Rectal smooth muscle tissue (tissue), 1 donor: ENCODE results near the gene HEXD.

Source experiments
- H3K27ac ChIP-seq: one replicate; pipeline ENCODE4 v1.7.0; 2013; ENCODE audit warnings: low read depth, low read length, inconsistent platforms
- H3K27me3 ChIP-seq: one replicate; pipeline ENCODE4 v1.7.0; 2013; ENCODE audit warnings: low read length; ENCODE audit not compliant: control insufficient read depth, insufficient read depth
- H3K36me3 ChIP-seq: one replicate; pipeline ENCODE4 v1.7.0; 2013; ENCODE audit warnings: low read length; ENCODE audit not compliant: control insufficient read depth, insufficient read depth
- H3K4me1 ChIP-seq: one replicate; pipeline ENCODE4 v1.7.0; 2013; ENCODE audit warnings: low read length; ENCODE audit not compliant: control insufficient read depth, insufficient read depth
- H3K4me3 ChIP-seq: one replicate; pipeline ENCODE4 v1.7.0; 2013; ENCODE audit warnings: low read length
- H3K9ac ChIP-seq: one replicate; pipeline ENCODE4 v1.7.0; 2013; ENCODE audit warnings: low read length

The HEXD gene

DNA sequence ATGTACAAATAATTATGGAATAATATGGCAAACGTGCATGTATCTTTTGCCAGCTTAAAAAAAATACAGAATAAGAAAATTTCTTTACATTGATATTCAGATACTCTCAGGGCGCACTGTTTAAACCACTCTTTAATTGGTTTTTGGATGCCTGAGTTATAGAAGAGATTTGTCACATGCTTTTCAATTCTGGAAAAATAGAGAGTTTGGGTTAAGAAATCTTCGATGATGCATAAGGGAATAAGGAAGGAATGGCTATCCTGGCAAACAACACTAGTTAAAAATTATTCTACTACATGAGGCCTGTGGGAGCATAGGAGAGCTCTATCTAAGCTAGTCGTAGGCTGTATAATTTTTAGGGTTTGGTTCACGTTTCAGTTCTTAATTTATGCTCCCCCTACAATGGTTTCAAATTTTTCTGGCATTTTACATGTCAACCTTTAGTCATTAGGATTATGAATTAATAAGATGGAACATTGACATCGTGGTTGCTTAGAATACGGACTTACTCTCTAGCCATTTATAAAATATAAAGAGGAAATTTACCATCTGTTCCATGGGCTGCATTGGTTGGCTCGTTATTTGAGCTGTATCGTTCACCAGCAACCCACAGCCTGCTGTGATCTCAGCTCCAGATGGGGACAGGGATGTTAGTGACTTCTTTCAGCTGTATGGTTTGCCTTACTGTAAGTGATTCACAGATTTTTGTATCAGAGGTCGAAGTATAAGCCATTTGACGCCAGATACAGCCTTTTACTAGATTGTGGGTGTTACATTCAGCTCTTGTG is 56.3 kb downstream of the HEXD start:
- H3K27ac ChIP-seq, result no peak overlapping the region
- H3K9ac ChIP-seq, result no peak overlapping the region
- H3K4me3 ChIP-seq, result no peak overlapping the region
- H3K4me1 ChIP-seq, result no peaks in the 10 kb centered on the region
- peaks cover 17% of the 10 kb centered on the region for H3K36me3 ChIP-seq
- H3K27me3 ChIP-seq, result no peaks in the 10 kb centered on the region

DNA sequence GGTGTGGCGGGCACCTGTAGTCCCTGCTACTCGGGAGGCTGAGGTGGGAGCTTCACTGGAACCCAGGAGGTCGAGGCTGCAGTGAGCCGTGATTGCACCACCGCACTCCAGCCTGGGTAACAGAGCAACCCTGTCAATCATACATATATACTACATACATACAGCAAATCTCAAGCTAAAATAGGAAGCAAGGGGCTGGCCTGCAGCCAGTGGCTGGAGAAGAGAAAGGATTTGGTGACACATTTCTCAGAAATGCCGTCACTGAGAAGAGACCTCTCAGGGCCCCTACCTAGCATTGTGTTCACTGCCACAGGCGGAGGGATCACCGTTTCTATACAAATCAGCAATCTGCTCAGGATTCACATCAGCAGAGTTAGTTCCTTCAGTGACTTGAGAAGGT is 57.3 kb downstream of the HEXD start:
- Histone ChIP-seq H3K27me3 (no peaks in the 10 kb centered on the region), H3K4me3 (no peak overlapping the region), H3K9ac (no peak overlapping the region), H3K4me1 (no peaks in the 10 kb centered on the region), H3K36me3 (peaks cover 18% of the 10 kb centered on the region), H3K27ac (no peak overlapping the region)

DNA sequence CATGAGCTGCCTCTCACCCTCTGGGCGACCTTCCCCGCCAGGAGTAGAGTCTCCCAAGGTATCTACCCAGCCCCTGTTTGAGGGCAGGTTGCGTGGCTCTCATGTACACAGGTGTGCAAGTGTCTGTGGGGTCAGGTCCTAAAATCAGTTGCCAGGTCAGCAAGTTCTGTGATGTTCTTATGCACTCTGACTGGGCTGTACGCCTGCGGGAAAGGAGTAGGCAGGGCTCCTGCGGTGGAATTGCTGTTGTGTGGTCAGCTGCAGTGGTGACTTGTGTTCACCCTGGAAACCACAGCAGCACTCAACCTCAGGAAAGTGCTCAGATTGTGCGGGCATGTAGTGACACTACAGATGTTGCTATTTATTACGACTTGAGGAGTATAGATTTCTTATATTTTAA is 59.8 kb downstream of the HEXD start:
- peaks cover 14% of the 10 kb centered on the region for H3K36me3 ChIP-seq
- H3K4me1 ChIP-seq, result no peaks in the 10 kb centered on the region

DNA sequence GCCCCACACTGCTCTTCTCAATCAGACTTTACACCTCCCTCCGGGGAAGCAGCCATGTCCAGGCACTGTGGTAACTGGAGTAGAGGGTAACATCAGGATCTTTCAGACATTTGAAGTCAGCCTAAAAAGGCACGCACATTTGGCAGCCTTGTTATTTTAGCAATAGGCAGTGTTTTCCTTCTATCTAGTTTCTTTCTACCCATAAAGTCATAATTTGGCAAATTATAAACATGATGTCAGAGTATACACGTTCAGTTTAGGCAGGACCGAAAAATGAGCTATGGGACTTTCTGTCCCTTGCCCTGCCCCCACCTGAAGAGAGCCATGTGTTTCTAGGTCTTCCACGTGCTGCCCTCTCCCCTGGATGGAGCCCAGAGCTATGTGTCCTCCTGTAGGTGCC is 61.5 kb downstream of the HEXD start:
- Histone ChIP-seq H3K4me1 (no peaks in the 10 kb centered on the region), H3K36me3 (peaks cover 20% of the 10 kb centered on the region), H3K9ac (no peak overlapping the region), H3K27ac (no peak overlapping the region), H3K27me3 (no peaks in the 10 kb centered on the region), H3K4me3 (no peak overlapping the region)

More for the DNA sequence above, 59.8 kb downstream of the HEXD start:
- Histone ChIP-seq H3K9ac (no peak overlapping the region), H3K27me3 (no peaks in the 10 kb centered on the region), H3K27ac (no peak overlapping the region), H3K4me3 (no peak overlapping the region)

DNA sequence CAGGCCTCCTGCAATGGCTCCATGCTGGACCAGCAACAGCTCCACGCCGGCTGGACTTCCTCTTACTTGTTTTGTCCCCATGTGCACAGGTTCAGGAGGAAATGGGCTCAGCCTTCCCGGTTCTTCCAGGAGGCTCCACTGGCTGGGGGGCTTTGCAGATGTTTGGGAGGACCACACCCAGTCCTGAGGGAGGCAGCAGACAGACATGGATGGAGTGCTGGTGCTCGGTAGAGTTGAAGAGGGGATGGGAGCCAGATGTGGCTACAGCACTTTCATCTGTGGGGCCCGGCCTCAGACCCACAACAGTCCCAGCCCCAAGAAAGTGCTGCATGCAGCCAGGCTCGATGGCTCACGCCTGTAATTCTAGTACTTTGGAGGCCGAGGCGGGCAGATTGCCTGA is 62.2 kb downstream of the HEXD start:
- Histone ChIP-seq H3K9ac (no peak overlapping the region), H3K36me3 (peaks cover 19% of the 10 kb centered on the region), H3K27me3 (no peaks in the 10 kb centered on the region), H3K4me1 (no peaks in the 10 kb centered on the region), H3K4me3 (no peak overlapping the region), H3K27ac (no peak overlapping the region)

DNA sequence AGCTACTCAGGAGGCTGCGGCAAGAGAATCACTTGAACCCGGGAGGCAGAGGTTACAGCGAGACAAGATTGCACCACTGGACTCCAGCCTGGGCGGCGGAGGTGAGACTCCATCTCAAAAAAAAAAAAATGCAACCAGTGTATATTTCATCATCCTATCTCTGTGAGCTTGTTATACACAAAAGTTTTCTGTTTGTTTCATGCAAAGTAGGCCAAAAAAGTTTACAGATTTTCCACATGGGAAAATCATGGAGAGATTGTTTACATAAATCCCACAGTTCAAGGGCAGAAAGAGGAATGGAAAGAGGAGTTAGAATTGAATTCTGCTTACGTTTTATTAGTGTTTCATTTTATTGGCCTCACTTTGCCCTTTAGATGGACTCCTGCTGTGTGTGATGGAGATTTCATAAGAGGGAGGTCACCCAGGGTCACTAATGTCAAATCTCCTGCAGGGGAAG is 65.1 kb downstream of the HEXD start:
- no peak overlapping the region for H3K4me3 ChIP-seq
- H3K36me3 ChIP-seq, result peaks cover 32% of the 10 kb centered on the region
- H3K9ac ChIP-seq, result no peak overlapping the region
- no peak overlapping the region for H3K27ac ChIP-seq
- H3K27me3 ChIP-seq, result no peaks in the 10 kb centered on the region
- no peaks in the 10 kb centered on the region for H3K4me1 ChIP-seq

DNA sequence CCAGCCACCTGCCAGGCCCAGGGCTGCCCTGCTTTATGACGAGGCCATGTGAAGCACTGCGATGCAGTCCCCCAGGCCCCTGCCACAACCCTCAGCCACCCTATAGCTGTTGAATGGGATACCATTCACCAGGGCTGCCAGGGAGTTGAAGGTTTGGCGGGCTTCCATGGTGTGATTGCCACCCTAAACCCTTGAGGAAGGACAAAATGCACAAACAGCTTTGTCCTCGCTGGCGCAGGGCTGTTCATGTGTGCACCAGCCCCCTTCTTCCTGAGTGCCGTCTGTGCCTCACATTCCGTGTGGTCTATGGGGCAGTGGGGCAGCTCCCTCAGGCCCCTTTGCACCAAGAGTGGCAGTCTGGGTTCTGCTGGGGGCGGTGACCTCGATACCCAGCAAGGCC is 65.7 kb downstream of the HEXD start:
- Histone ChIP-seq H3K27ac (no peak overlapping the region), H3K4me3 (no peak overlapping the region), H3K4me1 (no peaks in the 10 kb centered on the region), H3K9ac (no peak overlapping the region), H3K36me3 (peaks cover 30% of the 10 kb centered on the region), H3K27me3 (no peaks in the 10 kb centered on the region)

DNA sequence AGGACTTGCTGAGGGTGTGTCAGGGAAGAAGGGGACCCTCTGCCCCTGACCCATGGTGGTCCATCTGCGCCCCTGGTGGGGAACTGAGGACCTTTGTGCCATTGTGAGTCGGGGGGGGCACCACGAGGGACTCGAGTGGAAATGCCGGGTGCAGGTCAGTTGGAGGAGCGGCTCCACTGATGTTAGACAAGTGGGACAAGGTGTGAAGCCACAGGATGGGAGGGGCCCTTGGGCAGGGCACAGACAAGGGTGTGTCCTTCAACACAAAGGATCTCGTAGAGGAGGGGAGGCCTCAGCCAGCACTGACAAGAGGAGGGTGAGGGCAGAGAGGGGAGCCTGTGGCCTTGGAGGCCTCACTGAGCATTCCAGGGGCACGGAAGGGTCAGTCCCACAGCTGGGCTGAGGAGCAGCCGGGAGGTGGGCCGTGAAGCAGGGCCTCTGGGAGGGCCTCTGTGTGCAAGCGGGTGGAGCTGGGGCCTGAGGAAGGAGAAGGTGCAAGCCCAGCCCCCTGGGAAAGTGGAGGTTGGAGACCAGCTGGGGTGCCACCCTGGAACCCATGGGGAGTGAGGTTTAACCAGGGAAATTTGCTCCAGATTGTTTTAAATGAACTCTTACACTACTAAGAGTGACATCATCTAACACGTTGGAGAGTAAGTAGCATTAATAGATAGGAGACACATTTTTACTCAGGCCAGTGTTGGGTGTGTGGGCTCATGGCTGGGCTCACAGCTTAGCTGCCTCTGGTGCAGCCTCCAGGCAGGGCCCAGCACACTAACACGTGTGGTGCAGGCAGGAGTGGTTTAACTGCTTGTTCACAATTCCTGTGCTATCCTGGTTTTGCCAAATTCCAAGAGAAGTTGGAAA is 68.3 kb downstream of the HEXD start:
- H3K27ac ChIP-seq, result no peak overlapping the region
- peaks cover 21% of the 10 kb centered on the region for H3K36me3 ChIP-seq
- H3K4me1 ChIP-seq, result no peaks in the 10 kb centered on the region
- H3K4me3 ChIP-seq, result no peak overlapping the region
- no peak overlapping the region for H3K9ac ChIP-seq
- H3K27me3 ChIP-seq, result no peaks in the 10 kb centered on the region

DNA sequence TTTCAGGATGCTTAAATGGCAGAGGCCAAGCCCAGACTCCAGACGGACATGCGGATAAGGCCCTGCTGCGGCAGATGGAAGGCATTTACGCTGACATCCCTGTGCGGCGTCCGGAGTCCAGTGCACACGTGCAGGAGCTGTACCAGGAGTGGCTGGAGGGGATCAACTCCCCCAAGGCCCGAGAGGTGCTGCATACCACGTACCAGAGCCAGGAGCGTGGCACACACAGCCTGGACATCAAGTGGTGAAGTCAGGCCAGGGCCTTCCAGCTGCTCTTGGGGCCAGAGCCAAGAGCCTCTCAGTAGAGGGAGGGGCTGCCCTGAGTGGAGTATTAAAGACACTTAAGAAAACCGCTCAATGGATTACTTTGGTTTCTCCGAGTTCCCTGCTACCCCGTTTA is 69.8 kb downstream of the HEXD start:
- Histone ChIP-seq H3K9ac (no peak overlapping the region), H3K27ac (no peak overlapping the region), H3K36me3 (peaks cover 21% of the 10 kb centered on the region)

DNA sequence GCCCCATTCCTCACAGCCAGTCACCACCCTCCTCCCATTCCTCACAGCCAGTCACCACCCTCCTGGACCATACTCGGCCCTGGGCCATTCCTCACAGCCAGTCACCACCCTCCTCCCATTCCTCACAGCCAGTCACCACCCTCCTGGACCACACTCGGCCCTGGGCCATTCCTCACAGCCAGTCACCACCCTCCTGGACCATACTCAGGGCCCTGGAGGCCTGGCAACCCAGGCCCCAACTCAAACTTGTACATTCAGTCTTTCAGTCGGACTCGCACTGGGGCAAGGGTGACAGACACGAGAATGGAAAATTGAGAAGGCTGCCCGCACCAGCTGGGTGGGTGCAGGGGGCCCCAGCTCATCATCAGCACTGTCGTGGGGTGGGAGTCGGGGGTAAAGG is 71.0 kb downstream of the HEXD start:
- Histone ChIP-seq H3K36me3 (peaks cover 17% of the 10 kb centered on the region), H3K27ac (no peak overlapping the region), H3K4me1 (no peaks in the 10 kb centered on the region), H3K4me3 (no peak overlapping the region), H3K27me3 (no peaks in the 10 kb centered on the region), H3K9ac (no peak overlapping the region)

More for the DNA sequence above, 69.8 kb downstream of the HEXD start:
- Histone ChIP-seq H3K4me3 (no peak overlapping the region), H3K4me1 (no peaks in the 10 kb centered on the region), H3K27me3 (no peaks in the 10 kb centered on the region)

DNA sequence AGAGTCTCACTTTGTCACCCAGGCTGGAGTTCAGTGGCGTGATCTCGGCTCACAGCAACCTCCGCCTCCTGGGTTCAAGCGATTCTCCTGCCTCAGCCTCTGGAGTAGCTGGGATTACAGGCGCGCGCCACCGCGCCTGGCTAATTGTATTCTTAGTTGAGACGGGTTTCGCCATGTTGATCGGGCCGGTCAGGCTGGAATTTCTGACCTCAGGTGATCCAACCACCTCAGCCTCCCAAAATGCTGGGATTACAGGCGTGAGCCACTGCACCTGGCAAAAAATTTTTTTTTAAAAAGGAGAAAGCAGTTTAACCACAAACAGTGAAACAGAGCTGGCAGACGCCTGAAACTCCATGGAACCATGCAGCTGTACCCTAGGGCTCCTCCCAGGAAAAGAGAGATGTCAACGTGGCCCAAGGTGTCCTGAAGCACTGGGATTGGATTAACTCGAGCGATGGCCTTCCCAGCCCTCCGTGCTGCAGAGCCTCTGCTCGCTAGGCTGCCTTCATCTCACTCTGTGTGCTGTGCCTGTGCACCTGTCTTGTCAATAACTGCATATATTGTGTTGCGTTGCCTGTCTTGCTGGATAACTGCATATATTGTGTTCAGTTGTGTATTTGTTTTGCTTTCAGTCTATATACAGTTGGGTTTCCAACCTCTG is 71.8 kb downstream of the HEXD start:
- H3K9ac ChIP-seq, result no peak overlapping the region
- H3K27me3 ChIP-seq, result no peaks in the 10 kb centered on the region
- no peak overlapping the region for H3K27ac ChIP-seq
- H3K4me1 ChIP-seq, result peaks cover 4% of the 10 kb centered on the region
- H3K36me3 ChIP-seq, result peaks cover 13% of the 10 kb centered on the region
- H3K4me3 ChIP-seq, result no peak overlapping the region

DNA sequence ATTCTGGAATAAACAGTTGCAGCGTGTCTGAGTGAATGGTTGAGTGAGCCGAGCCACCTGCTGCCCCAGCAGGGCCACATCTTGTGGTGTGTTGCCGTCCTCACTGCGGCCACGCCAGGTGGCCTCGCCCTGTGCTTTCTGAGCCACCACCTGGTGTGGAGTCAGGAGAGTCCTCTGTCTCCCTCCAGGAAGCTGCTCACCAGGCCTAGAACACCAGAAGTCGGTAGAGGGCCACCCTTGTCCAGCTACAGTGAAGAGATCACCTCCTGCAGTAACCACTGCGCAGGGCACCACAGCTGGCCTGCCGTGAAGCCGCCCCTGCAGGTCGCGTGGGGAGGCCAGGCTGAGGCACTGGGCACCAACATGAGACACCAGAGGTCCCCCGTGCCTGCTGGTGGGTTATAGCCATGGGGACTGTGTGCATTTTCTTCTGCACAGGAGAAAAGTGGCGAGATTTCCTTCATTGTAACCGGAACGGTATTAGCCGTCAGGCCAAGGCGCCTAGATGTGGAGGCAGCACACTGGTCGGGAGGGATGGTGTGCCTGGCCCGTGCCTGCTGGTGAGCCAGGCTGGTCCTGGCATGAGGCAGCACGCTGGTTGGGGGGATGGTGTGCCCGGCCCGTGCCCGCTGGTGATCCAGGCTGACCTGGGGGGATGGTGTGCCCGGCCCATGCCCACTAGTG is 72.5 kb downstream of the HEXD start:
- Histone ChIP-seq H3K4me1 (peaks cover 4% of the 10 kb centered on the region), H3K27ac (no peak overlapping the region), H3K9ac (no peak overlapping the region), H3K4me3 (no peak overlapping the region), H3K27me3 (no peaks in the 10 kb centered on the region), H3K36me3 (peaks cover 10% of the 10 kb centered on the region)
